GDM1 (cell line): ENCODE measurements around the gene DLST.

ENCODE experiments used
- DNase-seq: peaks from one replicate; lab custom pipeline; 2025; lab: John Stamatoyannopoulos, UW

Gene DLST

DNA sequence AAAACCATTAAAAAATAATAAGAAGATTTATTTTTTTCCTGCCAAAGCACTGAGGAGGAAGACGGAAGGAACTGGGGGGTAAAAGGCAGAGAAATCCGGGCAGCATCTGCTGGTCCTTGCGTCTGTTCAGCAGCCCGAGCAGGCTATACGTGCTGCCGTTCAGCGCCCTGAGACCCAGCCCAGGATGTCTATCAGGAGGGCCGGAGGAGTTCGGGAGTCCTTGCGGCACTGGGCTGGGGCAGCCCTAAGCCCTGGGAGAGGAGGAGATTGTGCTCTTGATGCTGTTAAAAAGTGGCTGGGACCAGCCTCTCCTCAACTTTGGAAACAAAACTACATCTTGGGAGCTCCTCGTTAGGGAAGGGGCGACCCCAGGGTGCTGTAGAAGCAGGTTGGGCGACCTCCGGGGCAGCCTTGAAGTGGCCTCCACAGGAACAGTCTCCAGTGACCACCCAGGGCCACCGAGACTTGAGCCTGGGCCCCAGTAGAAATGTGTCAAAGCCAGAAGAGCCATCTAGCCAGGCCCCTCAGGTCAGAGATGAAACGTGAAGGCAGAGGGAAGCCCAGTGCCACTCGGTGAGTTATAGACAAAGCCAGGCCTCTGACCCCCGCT lies 59.3 kb downstream of the DLST start:
- DNase-seq, result no peak

DNA sequence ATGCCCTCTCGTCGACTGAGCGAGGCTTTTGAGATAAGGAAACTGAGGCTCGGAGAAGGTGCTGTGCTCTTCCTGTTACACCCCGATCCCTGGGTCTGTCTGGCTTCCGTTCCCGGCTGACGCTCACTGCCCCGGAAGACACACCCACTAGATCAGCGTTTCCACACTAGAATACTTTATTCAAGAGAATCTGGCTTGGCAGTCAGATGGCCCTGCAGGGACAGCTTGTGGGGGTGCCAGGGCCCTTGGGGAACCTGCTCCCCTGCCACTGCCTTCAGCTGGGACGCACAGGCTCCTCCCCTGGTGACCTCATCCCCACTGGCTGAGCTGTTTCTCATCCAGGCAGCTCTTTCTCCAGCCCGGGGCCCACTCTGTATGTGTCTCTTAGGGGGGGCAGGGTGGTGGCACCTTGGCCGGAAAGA lies 60.0 kb downstream of the DLST start:
- peak; percentile 27 for DNase-seq

DNA sequence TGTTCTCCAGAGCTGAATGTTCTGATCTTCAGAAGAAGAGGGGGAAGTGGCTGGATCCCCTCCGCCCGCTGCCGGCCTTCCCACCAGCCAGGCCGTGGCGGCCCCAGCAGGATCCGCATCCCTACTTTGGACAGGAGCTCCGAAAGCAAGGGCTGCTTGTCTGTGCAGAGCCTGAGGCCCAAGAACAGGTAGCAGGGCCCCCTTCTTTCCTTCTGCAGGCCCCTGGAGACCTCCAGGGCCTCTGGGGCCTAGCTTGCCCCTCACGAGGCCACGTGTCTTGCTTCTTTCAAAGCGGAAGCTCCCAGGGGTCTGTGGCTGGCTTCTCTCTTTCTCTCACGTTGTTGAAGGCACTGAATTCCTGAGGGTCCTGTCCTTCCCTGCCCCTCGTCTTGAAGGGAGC lies 60.5 kb downstream of the DLST start:
- no peak for DNase-seq

DNA sequence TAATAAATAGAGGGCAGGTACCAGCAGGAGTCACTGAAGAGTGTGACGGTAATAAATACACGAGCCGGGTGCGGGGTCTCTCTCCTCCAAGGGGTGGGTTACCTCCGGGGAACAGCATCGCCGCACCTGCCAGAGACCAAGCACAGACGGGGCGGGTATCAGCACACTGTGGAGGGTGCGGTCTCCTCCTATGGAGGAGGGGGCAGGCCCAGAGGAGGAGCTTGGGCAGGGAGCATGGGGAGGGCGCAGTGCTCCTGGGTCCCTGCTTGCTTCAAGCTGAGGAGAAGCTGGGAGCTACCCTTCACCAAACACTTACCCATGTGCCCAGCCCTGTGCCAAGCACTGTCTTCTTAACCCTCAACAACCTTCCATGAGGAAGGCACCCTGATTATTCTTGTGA lies 60.9 kb downstream of the DLST start:
- no peak for DNase-seq

- DNase-seq, result no peak
Observed at GRCh38 chr14:74945261-74945851, 63.6 kb downstream of the DLST start.

GRCh38 chr14:74945852-74946658 lies 64.3 kb downstream of the DLST start:
- DNase-seq, result peak; percentile 64

- no peak for DNase-seq
Observed at GRCh38 chr14:74946659-74947281, 65.1 kb downstream of the DLST start.

- no peak for DNase-seq
Observed at GRCh38 chr14:74947353-74948227, 65.9 kb downstream of the DLST start.

GRCh38 chr14:74948228-74949175 lies 66.8 kb downstream of the DLST start:
- no peak for DNase-seq

- no peak for DNase-seq
Observed at GRCh38 chr14:74949191-74949601, 67.5 kb downstream of the DLST start.

DNA sequence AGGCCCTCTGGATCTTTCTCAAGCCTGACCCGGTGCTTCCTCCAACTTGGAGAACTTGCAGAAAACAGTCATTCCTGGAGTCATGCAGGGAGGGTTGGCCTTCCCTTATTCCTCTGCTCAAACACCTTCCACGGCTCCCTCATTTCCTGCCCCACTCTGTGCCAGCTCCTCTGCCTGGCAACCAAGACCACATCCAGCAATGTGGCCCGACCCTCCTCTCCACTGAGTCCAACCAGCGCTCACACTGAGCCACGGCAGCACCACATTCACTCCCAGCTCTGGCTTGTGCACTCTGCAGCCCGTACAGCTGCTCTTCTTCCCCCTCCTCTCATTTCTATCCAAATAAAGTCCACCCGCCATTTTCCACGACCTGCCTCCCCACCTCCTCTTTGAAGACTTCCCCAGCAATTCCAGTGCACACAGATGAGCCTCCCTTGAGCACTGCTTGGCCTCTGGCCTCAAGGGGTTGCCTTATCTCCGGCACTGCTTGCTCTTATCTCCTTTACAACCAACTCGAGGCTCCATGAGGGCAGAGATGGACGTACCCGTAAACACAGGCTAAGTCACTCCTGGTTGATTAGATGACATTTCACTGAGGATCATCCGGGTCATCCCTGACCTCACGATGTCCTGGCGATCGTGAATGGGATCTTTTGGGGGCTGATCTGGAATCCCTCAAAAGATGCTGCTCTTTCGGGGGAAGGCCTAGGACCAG lies 68.3 kb downstream of the DLST start:
- no peak for DNase-seq

GRCh38 chr14:74950795-74951442 lies 69.2 kb downstream of the DLST start:
- DNase-seq, result no peak

DNA sequence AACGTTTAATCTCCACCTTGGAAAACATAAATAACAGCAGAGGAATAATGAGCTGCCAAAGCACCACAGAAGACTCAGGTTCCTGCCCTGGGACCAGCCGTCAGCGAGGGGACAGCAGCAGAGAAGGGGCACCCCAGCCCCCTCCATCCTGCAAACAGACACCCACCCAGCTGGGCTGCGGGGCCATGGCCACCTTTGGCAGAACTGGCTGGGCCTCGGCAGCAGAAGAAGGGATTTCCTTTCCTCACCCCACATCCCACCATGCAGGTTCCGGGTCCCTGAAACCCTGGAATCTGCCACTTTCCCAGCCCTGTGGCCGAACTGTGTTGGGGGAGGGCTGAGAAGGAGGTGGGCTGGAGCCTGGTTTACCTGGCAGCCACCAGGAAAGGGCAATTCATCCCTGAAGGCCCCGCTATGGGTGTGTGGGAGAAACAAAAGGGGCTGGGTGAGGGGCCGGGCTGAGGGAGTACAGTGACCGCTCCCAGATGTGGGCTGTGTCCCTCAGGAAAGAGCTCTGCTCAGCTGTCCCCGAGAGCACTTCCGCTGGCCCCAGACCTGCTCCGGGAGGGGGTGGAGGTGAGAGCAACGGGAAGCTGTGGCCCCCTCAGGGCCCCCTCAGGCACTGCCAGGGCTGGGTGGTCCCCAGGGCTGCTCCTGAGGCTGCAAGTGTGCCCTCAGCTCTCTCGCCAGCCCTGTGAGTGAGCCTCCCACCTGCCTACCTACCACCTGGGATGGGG lies 69.9 kb downstream of the DLST start:
- no peak for DNase-seq

DNA sequence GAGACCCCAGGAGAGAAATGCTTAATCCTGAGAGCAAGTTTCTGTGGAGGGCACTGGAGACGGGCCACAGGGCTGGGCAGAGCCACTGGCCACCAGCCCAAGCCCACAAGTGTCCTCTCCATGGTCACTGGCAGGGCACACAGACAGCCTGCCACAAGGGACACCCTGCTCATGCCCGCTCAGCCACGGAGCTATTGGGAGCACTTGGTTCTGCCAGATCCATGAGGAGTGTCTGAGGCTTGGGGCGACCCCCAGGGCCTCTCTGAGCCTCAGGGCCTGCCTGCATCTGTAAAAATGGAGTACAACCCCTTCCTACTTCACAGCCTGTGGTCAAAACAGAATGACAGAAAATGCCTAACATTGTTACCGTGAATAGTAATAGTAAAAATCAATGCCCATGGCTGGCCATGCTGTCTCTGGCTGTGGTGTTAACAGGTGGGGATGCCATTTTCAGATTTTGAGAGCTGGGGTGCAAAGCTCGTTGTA lies 70.5 kb downstream of the DLST start:
- DNase-seq, result no peak

DNA sequence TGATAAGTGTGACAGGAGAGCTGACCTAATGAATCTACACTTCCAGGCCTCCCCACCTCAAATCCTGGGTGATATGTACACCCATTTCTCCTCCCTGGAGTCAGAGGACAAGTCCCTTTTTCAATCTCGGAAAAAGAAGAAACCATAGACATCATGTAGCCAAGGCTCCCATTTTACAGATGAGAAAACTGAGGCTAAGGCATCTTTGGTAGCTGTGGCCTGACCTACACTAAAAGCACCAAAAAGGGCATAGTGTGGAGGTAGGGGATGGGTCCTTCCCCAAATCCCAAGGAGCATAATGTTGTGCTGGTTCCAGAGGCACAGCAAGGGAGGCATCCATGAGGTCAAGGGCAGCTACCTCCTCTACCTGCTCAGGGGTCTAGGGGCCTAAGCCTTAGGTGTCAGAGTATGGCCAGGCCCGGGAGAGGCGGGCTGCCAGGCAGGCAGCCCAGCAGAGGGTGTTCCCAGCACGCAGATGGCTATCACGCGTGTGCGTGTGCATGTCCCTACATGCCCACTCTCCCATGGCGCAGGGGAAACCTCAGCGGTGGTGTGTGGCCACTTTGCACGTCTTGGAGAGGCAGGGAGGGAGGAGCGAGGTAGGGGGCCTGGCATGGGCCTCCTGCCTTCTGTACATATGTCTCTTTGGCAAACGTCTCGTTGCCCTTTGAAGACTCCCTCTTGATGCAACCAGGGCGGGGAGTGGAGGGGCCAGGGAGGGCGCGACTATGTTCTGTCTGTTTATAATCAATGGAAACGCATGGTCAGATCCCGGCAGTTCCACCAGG lies 71.2 kb downstream of the DLST start:
- DNase-seq, result peak; percentile 36
